ENCODE measurements around the gene TANC1.
A peak's percentile ranks its signal among the peaks of the same experiment; 100 is the strongest.

TANC1 gene

GRCh38 chr2:159179696-159180095 is 211.3 kb downstream of the TANC1 start:
- Histone ChIP-seq H3K27me3 (ENCODE audit: insufficient read depth, low read length, poor library complexity) (no peaks in the 10 kb centered on the region), H3K4me2 (ENCODE audit: insufficient read depth, low read length) (no peak overlapping the region), H3K9me3 (ENCODE audit: insufficient read depth, low read length, severe bottlenecking) (no peaks in the 10 kb centered on the region), H3K79me2 (ENCODE audit: insufficient read depth, low read length) (no peaks in the 10 kb centered on the region), H3K4me1 (ENCODE audit: insufficient read depth, low read length) (no peaks in the 10 kb centered on the region), H3K9ac (ENCODE audit: low read depth, low read length) (no peak overlapping the region), H4K20me1 (ENCODE audit: insufficient read depth, low read length) (no peaks in the 10 kb centered on the region), H2AFZ (ENCODE audit: low read depth, low read length) (no peak overlapping the region), H3K36me3 (ENCODE audit: insufficient read depth, low read length) (peaks cover 25% of the 10 kb centered on the region), H3K4me3 (ENCODE audit: low read depth in 1 of 2, low read length in 2 of 2) (no peak overlapping the region), H3K27ac (ENCODE audit: low read length) (no peak overlapping the region)
- no peak for ATAC-seq (ENCODE audit: insufficient read depth, low read depth)
- TF ChIP-seq EZH2 (IDR thresholded peaks at IDR 0.05; ENCODE audit: borderline replicate concordance, low read depth, low read length, severe bottlenecking) (no peak), CTCF (IDR thresholded peaks at IDR 0.05; ENCODE audit: borderline replicate concordance, extremely low read depth, low read length, poor library complexity, severe bottlenecking) (no peak)
- DNase-seq = no peak

GRCh38 chr2:159183346-159183745 is 214.9 kb downstream of the TANC1 start:
- Histone ChIP-seq H3K4me3 (ENCODE audit: low read depth in 1 of 2, low read length in 2 of 2) (no peak overlapping the region), H3K27me3 (ENCODE audit: insufficient read depth, low read length, poor library complexity) (no peaks in the 10 kb centered on the region), H3K79me2 (ENCODE audit: insufficient read depth, low read length) (no peaks in the 10 kb centered on the region), H2AFZ (ENCODE audit: low read depth, low read length) (no peak overlapping the region), H3K4me2 (ENCODE audit: insufficient read depth, low read length) (no peak overlapping the region), H3K4me1 (ENCODE audit: insufficient read depth, low read length) (no peaks in the 10 kb centered on the region), H3K27ac (ENCODE audit: low read length) (no peak overlapping the region; the same call in 1 of the 2 replicates), H3K36me3 (ENCODE audit: insufficient read depth, low read length) (peaks cover 24% of the 10 kb centered on the region), H4K20me1 (ENCODE audit: insufficient read depth, low read length) (no peaks in the 10 kb centered on the region), H3K9ac (ENCODE audit: low read depth, low read length) (no peak overlapping the region), H3K9me3 (ENCODE audit: insufficient read depth, low read length, severe bottlenecking) (no peaks in the 10 kb centered on the region)
- DNase-seq (no peak), ATAC-seq (ENCODE audit: insufficient read depth, low read depth) (no peak)
- TF ChIP-seq CTCF (IDR thresholded peaks at IDR 0.05; ENCODE audit: borderline replicate concordance, extremely low read depth, low read length, poor library complexity, severe bottlenecking) = no peak
- no peak for TF ChIP-seq EZH2 (IDR thresholded peaks at IDR 0.05; ENCODE audit: borderline replicate concordance, low read depth, low read length, severe bottlenecking)

GRCh38 chr2:159185401-159186130 is 217.1 kb downstream of the TANC1 start:
- Histone ChIP-seq H3K4me1 (ENCODE audit: insufficient read depth, low read length) (no peaks in the 10 kb centered on the region), H3K79me2 (ENCODE audit: insufficient read depth, low read length) (no peaks in the 10 kb centered on the region), H3K27ac (ENCODE audit: low read length) (no peak overlapping the region), H4K20me1 (ENCODE audit: insufficient read depth, low read length) (no peaks in the 10 kb centered on the region), H3K9ac (ENCODE audit: low read depth, low read length) (no peak overlapping the region), H3K4me2 (ENCODE audit: insufficient read depth, low read length) (no peak overlapping the region), H3K36me3 (ENCODE audit: insufficient read depth, low read length) (peaks cover 15% of the 10 kb centered on the region; the same call in 1 of the 2 replicates), H3K4me3 (ENCODE audit: low read depth in 1 of 2, low read length in 2 of 2) (no peak overlapping the region), H2AFZ (ENCODE audit: low read depth, low read length) (no peak overlapping the region), H3K27me3 (ENCODE audit: insufficient read depth, low read length, poor library complexity) (no peaks in the 10 kb centered on the region), H3K9me3 (ENCODE audit: insufficient read depth, low read length, severe bottlenecking) (no peaks in the 10 kb centered on the region)
- TF ChIP-seq EZH2 (IDR thresholded peaks at IDR 0.05; ENCODE audit: borderline replicate concordance, low read depth, low read length, severe bottlenecking) (no peak), CTCF (IDR thresholded peaks at IDR 0.05; ENCODE audit: borderline replicate concordance, extremely low read depth, low read length, poor library complexity, severe bottlenecking) (peak; percentile 72)
- DNase-seq (peak; percentile 31), ATAC-seq (ENCODE audit: insufficient read depth, low read depth) (peak; percentile 67; the same call in 2 of the 3 replicates)

Measured in DND-41 (cell line).